Transverse colon (tissue), 4 donors: ENCODE data around the gene NRP1.

ENCODE experiments used
- EP300 ChIP-seq: sonication (generic); formaldehyde crosslinking; IDR thresholded peaks from one replicate; pipeline ENCODE4 v1.6.1; 2017; ENCODE audit warnings: antibody characterized with exemption, low read depth
- POLR2A ChIP-seq: fragments of 450-650 bp; IDR thresholded peaks from one replicate; pipeline ENCODE4 v1.6.1; 2016; ENCODE audit warnings: antibody characterized with exemption, mild to moderate bottlenecking, moderate library complexity
- POLR2AphosphoS5 ChIP-seq, 3 donors: sonication (generic); formaldehyde crosslinking; IDR thresholded peaks; one replicate each; pipeline ENCODE4 v1.6.1; 2016; ENCODE audit warnings: antibody characterized with exemption in 3 of 3
- TF ChIP-seq, protein P1 (sequence below), 5 experiments: fragments of 200-600 bp in 3 of 5; fragments of 450-650 bp in 2 of 5; sonication (generic) in 3 of 5; IDR thresholded peaks; 1 replicate in 2 of 5; 2 replicates in 3 of 5; pipeline ENCODE4 v1.5.1; 2016 to 2017; ENCODE audit warnings: antibody characterized with exemption in 5 of 5, inconsistent platforms in 3 of 5, mild to moderate bottlenecking in 2 of 5, moderate library complexity in 1 of 5

GRCh38 chr10:33231621-33232350 is 102.7 kb downstream of the NRP1 start:
- TF ChIP-seq EP300, result no peak
- no peak for TF ChIP-seq POLR2A
- TF ChIP-seq, protein P1, sequence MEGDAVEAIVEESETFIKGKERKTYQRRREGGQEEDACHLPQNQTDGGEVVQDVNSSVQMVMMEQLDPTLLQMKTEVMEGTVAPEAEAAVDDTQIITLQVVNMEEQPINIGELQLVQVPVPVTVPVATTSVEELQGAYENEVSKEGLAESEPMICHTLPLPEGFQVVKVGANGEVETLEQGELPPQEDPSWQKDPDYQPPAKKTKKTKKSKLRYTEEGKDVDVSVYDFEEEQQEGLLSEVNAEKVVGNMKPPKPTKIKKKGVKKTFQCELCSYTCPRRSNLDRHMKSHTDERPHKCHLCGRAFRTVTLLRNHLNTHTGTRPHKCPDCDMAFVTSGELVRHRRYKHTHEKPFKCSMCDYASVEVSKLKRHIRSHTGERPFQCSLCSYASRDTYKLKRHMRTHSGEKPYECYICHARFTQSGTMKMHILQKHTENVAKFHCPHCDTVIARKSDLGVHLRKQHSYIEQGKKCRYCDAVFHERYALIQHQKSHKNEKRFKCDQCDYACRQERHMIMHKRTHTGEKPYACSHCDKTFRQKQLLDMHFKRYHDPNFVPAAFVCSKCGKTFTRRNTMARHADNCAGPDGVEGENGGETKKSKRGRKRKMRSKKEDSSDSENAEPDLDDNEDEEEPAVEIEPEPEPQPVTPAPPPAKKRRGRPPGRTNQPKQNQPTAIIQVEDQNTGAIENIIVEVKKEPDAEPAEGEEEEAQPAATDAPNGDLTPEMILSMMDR (IDR thresholded peaks at IDR 0.05), result no peak
- no peak for TF ChIP-seq POLR2AphosphoS5 (IDR thresholded peaks at IDR 0.05)
